ENCODE data around the gene PLCL1.

The PLCL1 gene

GRCh38 chr2:197804049-197804757, at the start of gene PLCL1:
TSS of gene PLCL1 (plus strand) at chr2:197804593.
- DNase-seq: peak; percentile 95

- DNase-seq: no peak
These were observed 45.4 kb upstream of the PLCL1 start for GRCh38 chr2:197759013-197759412.

- no peak for DNase-seq
These were observed 44.6 kb upstream of the PLCL1 start for GRCh38 chr2:197759625-197760292.

GRCh38 chr2:197760293-197760657, 44.1 kb upstream of the PLCL1 start:
- DNase-seq: no peak

- DNase-seq: peak; percentile 41
These were observed 26.5 kb upstream of the PLCL1 start for GRCh38 chr2:197777823-197778407.

GRCh38 chr2:197779261-197779660, 25.1 kb upstream of the PLCL1 start:
- DNase-seq: no peak

- peak; percentile 19 for DNase-seq
These were observed 22.3 kb upstream of the PLCL1 start for GRCh38 chr2:197782126-197782525.

- DNase-seq: no peak
These were observed 19.1 kb upstream of the PLCL1 start, which contains the start of gene BOLL for GRCh38 chr2:197784956-197785941. TSS of gene BOLL (minus strand) at chr2:197785319. CDS start at chr2:197781850, 3,469 bp downstream.

- peak; percentile 73 for DNase-seq
These were observed 18.1 kb upstream of the PLCL1 start for GRCh38 chr2:197786010-197786877.

- DNase-seq: no peak
These were observed 10.9 kb upstream of the PLCL1 start for GRCh38 chr2:197793456-197793855.

GRCh38 chr2:197795277-197795676, 9.1 kb upstream of the PLCL1 start:
- no peak for DNase-seq

- no peak for DNase-seq
These were observed 6.2 kb upstream of the PLCL1 start for GRCh38 chr2:197798187-197798586.

- DNase-seq: no peak
These were observed 5.3 kb upstream of the PLCL1 start for GRCh38 chr2:197799068-197799467.

- DNase-seq: no peak
These were observed 4.3 kb upstream of the PLCL1 start for GRCh38 chr2:197800091-197800490.

- DNase-seq: no peak
These were observed 3.4 kb upstream of the PLCL1 start for GRCh38 chr2:197801033-197801432.

GRCh38 chr2:197803033-197803444, 1.4 kb upstream of the PLCL1 start:
- peak; percentile 60 for DNase-seq

- DNase-seq: peak; percentile 30
These were observed 643 bp downstream of the PLCL1 start for GRCh38 chr2:197804758-197805714.

- no peak for DNase-seq
These were observed 1.6 kb downstream of the PLCL1 start for GRCh38 chr2:197805715-197806633.

- peak; percentile 7 for DNase-seq
These were observed 4.7 kb downstream of the PLCL1 start for GRCh38 chr2:197809064-197809463.

Measured in activated CD4-positive, alpha-beta T cell treated with anti-CD3 and anti-CD28 coated beads, Interleukin-10, Interleukin-2, amounts not matched to agents 100 ng/mL and 50 ng/mL, durations not matched to agents 16 hours and 8 hours (primary cell).